HG03558 (cell line): ENCODE results near the gene FAM149B1.
"Not testable (repeated sequence)": the region's sequence is repeated elsewhere in the genome, so short reads cannot be mapped to it uniquely, and the experiment has no call there.

ENCODE experiments used
- ATAC-seq: cut with Tn5 transposase; IDR thresholded peaks from one replicate; pipeline ENCODE4 v1.9.1; 2021; ENCODE audit warnings: moderate number of reproducible peaks; ENCODE audit not compliant: unreplicated experiment; ENCODE audit errors: extremely low read depth

Gene FAM149B1

GRCh38 chr10:73228247-73228646 lies 60.3 kb downstream of the FAM149B1 start:
- no peak for ATAC-seq

GRCh38 chr10:73229567-73229966 lies 61.6 kb downstream of the FAM149B1 start:
- no peak for ATAC-seq

GRCh38 chr10:73232887-73233286 lies 65.0 kb downstream of the FAM149B1 start:
- ATAC-seq, result no peak

- no peak for ATAC-seq
Observed at GRCh38 chr10:73233883-73234282, 66.0 kb downstream of the FAM149B1 start.

- ATAC-seq, result no peak
Observed at GRCh38 chr10:73234695-73235094, 66.8 kb downstream of the FAM149B1 start.

GRCh38 chr10:73238990-73239566 lies 71.2 kb downstream of the FAM149B1 start:
- no peak for ATAC-seq

GRCh38 chr10:73239908-73240307 lies 72.0 kb downstream of the FAM149B1 start:
- ATAC-seq, result no peak

GRCh38 chr10:73244866-73245477 lies 77.1 kb downstream of the FAM149B1 start:
- no peak for ATAC-seq

- ATAC-seq, result no peak
Observed at GRCh38 chr10:73246322-73246645, 78.4 kb downstream of the FAM149B1 start.

GRCh38 chr10:73246646-73247508 lies 79.0 kb downstream of the FAM149B1 start, which contains the start of gene DNAJC9:
Gene DNAJC9 (minus strand): TSS chr10:73247255. CDS start chr10:73247189, 66 bp downstream.
- peak; percentile 55 for ATAC-seq

GRCh38 chr10:73247509-73248258 lies 79.8 kb downstream of the FAM149B1 start:
- ATAC-seq, result no peak

GRCh38 chr10:73248259-73248724 lies 80.4 kb downstream of the FAM149B1 start:
- no peak for ATAC-seq

GRCh38 chr10:73251683-73252444 lies 83.9 kb downstream of the FAM149B1 start:
- ATAC-seq, result no peak

GRCh38 chr10:73252445-73253224 lies 84.7 kb downstream of the FAM149B1 start, which contains the start of gene MRPS16:
Gene MRPS16 (minus strand): TSS chr10:73252644. CDS start chr10:73252482, 162 bp downstream.
- ATAC-seq, result no peak

- ATAC-seq, result no peak
Observed at GRCh38 chr10:73253225-73253555, 85.3 kb downstream of the FAM149B1 start.

- not testable (repeated sequence) for ATAC-seq
Observed at GRCh38 chr10:73258612-73259011, 90.7 kb downstream of the FAM149B1 start.

- no peak for ATAC-seq
Observed at GRCh38 chr10:73261362-73261995, 93.6 kb downstream of the FAM149B1 start.

GRCh38 chr10:73262105-73262730 lies 94.3 kb downstream of the FAM149B1 start:
- ATAC-seq, result no peak
